ENCODE data around the gene ALKBH1.

DNA sequence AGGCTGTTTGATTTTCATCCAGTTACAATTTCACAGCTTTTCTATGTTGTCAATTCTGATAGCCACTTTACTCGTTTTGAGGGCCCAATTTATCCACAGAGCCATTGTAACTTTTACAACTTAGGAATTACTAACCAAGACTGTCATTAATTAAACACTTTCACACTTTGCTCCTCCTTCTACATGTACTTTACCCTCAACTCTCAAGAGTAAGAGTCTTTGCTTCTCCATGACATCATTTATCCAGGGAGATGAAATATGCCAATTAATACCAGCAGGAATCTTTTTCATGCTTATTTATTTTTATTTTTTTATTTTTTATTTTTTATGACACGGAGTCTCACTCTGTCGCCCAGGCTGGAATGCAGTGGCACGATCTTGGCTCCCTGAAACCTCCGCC lies 13.6 kb upstream of the ALKBH1 start:
- TF ChIP-seq, protein P1, sequence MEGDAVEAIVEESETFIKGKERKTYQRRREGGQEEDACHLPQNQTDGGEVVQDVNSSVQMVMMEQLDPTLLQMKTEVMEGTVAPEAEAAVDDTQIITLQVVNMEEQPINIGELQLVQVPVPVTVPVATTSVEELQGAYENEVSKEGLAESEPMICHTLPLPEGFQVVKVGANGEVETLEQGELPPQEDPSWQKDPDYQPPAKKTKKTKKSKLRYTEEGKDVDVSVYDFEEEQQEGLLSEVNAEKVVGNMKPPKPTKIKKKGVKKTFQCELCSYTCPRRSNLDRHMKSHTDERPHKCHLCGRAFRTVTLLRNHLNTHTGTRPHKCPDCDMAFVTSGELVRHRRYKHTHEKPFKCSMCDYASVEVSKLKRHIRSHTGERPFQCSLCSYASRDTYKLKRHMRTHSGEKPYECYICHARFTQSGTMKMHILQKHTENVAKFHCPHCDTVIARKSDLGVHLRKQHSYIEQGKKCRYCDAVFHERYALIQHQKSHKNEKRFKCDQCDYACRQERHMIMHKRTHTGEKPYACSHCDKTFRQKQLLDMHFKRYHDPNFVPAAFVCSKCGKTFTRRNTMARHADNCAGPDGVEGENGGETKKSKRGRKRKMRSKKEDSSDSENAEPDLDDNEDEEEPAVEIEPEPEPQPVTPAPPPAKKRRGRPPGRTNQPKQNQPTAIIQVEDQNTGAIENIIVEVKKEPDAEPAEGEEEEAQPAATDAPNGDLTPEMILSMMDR (IDR thresholded peaks at IDR 0.05; ENCODE audit: poor library complexity, severe bottlenecking): no peak
- TF ChIP-seq EZH2 (IDR thresholded peaks at IDR 0.05; ENCODE audit: borderline replicate concordance, insufficient read depth, low read length, poor library complexity, severe bottlenecking): no peak
- no peak for TF ChIP-seq TAF1 (IDR thresholded peaks at IDR 0.05; ENCODE audit: low read depth)
- TF ChIP-seq, protein P2, sequence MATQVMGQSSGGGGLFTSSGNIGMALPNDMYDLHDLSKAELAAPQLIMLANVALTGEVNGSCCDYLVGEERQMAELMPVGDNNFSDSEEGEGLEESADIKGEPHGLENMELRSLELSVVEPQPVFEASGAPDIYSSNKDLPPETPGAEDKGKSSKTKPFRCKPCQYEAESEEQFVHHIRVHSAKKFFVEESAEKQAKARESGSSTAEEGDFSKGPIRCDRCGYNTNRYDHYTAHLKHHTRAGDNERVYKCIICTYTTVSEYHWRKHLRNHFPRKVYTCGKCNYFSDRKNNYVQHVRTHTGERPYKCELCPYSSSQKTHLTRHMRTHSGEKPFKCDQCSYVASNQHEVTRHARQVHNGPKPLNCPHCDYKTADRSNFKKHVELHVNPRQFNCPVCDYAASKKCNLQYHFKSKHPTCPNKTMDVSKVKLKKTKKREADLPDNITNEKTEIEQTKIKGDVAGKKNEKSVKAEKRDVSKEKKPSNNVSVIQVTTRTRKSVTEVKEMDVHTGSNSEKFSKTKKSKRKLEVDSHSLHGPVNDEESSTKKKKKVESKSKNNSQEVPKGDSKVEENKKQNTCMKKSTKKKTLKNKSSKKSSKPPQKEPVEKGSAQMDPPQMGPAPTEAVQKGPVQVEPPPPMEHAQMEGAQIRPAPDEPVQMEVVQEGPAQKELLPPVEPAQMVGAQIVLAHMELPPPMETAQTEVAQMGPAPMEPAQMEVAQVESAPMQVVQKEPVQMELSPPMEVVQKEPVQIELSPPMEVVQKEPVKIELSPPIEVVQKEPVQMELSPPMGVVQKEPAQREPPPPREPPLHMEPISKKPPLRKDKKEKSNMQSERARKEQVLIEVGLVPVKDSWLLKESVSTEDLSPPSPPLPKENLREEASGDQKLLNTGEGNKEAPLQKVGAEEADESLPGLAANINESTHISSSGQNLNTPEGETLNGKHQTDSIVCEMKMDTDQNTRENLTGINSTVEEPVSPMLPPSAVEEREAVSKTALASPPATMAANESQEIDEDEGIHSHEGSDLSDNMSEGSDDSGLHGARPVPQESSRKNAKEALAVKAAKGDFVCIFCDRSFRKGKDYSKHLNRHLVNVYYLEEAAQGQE (IDR thresholded peaks at IDR 0.05; ENCODE audit: borderline replicate concordance): no peak
- TF ChIP-seq EP300 (conservative IDR thresholded peaks at IDR 0.05; ENCODE audit: poor library complexity, severe bottlenecking): no peak

Measured in neural cell (in vitro differentiated cells).